KMS-11 (cell line): ENCODE measurements around the gene DHX34.
"Not testable (repeated sequence)": the region's sequence is repeated elsewhere in the genome, so short reads cannot be mapped to it uniquely, and the experiment has no call there.

Source experiments
- H2AFZ ChIP-seq: fragments of 200-600 bp; sonication (generic); 2 replicates; pipeline ENCODE4 v1.6.1; 2016; ENCODE audit warnings: antibody characterized with exemption, mixed run types, low read depth
- H3K27ac ChIP-seq: fragments of 200-600 bp; sonication (generic); 2 replicates; pipeline ENCODE4 v1.6.1; 2016; ENCODE audit warnings: mild to moderate bottlenecking, mixed run types
- H3K27me3 ChIP-seq: fragments of 200-600 bp; sonication (generic); 2 replicates; pipeline ENCODE4 v1.6.1; 2017; ENCODE audit warnings: mild to moderate bottlenecking, low read depth, mixed run types, moderate library complexity; ENCODE audit not compliant: insufficient read depth
- H3K36me3 ChIP-seq: fragments of 200-600 bp; sonication (generic); 2 replicates; pipeline ENCODE4 v1.6.1; 2017; ENCODE audit warnings: mild to moderate bottlenecking, mixed run types; ENCODE audit not compliant: insufficient read depth
- H3K4me1 ChIP-seq: fragments of 200-600 bp; sonication (generic); 2 replicates; pipeline ENCODE4 v1.6.1; 2016; ENCODE audit warnings: mild to moderate bottlenecking, low read depth, mixed run types; ENCODE audit not compliant: poor library complexity, severe bottlenecking
- H3K4me2 ChIP-seq: fragments of 200-600 bp; sonication (generic); 2 replicates; pipeline ENCODE4 v1.7.0; 2016; ENCODE audit warnings: mild to moderate bottlenecking, mixed run types
- H3K4me3 ChIP-seq: fragments of 200-600 bp; sonication (generic); IDR thresholded peaks from 2 replicates; pipeline ENCODE4 v1.6.1; 2017; ENCODE audit warnings: low read depth, low read length, mixed read lengths; ENCODE audit not compliant: insufficient read depth
- H3K79me2 ChIP-seq: fragments of 200-600 bp; sonication (generic); 2 replicates; pipeline ENCODE4 v1.6.1; 2016; ENCODE audit warnings: low read depth, mixed run types; ENCODE audit not compliant: insufficient read depth
- H3K9ac ChIP-seq: fragments of 200-600 bp; sonication (generic); 2 replicates; pipeline ENCODE4 v1.6.1; 2016; ENCODE audit warnings: mild to moderate bottlenecking, mixed run types
- H4K20me1 ChIP-seq: fragments of 200-600 bp; sonication (generic); 2 replicates; pipeline ENCODE4 v1.6.1; 2016; ENCODE audit warnings: mild to moderate bottlenecking, mixed run types; ENCODE audit not compliant: insufficient read depth
- TF ChIP-seq, protein P1 (sequence below): fragments of 200-600 bp; sonication (generic); conservative IDR thresholded peaks from 2 replicates; pipeline ENCODE4 v1.6.1; 2017; ENCODE audit warnings: low read depth, mild to moderate bottlenecking, antibody characterized with exemption, low read length, moderate library complexity, mixed read lengths

Gene DHX34

DNA sequence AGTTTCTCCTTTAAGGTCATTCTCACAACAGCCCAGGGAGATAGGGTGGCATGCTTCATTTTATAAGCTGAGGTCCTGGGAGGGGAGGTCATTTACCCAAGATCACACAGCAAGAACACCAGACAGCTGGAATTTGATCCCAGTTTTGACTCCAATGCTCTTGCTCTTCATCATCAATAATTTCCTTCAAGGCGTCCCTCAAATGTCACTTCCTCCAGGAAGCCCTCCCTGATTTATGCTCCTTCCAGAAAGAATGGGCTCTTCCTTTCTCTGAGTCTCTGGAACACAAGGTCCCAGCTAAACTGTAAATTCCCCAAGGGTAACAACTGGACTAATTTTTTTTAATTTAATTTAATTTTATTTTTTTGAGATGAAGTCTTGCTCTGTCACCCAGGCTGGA is 4.7 kb upstream of the DHX34 start:
- Histone ChIP-seq H4K20me1 (no peaks in the 10 kb centered on the region), H3K79me2 (0 out of 2 replicates have a peak, but pooled peaks cover 2% of the 10 kb centered on the region), H3K9ac (no peak overlapping the region), H3K4me2 (no peak overlapping the region), H3K36me3 (no peaks in the 10 kb centered on the region), H3K4me3 (no peak overlapping the region), H3K27me3 (peaks cover 15% of the 10 kb centered on the region; the same call in 1 of the 2 replicates), H3K27ac (no peak overlapping the region), H2AFZ (no peak overlapping the region), H3K4me1 (peaks cover 6% of the 10 kb centered on the region)
- TF ChIP-seq, protein P1, sequence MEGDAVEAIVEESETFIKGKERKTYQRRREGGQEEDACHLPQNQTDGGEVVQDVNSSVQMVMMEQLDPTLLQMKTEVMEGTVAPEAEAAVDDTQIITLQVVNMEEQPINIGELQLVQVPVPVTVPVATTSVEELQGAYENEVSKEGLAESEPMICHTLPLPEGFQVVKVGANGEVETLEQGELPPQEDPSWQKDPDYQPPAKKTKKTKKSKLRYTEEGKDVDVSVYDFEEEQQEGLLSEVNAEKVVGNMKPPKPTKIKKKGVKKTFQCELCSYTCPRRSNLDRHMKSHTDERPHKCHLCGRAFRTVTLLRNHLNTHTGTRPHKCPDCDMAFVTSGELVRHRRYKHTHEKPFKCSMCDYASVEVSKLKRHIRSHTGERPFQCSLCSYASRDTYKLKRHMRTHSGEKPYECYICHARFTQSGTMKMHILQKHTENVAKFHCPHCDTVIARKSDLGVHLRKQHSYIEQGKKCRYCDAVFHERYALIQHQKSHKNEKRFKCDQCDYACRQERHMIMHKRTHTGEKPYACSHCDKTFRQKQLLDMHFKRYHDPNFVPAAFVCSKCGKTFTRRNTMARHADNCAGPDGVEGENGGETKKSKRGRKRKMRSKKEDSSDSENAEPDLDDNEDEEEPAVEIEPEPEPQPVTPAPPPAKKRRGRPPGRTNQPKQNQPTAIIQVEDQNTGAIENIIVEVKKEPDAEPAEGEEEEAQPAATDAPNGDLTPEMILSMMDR, result no peak

DNA sequence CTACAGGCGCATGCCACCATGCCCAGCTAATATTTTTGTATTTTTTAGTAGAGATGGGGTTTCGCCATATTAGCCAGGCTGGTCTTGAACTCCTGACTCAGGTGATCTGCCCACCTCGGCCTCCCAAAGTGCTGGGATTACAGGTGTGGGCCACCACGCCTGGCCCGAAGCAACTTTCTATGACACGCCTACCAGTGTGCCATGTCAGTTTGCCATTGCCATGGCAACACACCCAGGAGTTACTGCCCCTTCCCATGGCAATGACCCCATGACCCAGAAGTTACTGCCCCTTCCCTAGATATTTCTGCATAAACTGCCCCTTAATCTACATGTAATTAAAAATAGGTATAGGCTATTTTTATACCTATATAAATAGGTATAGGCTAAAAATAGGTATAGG is 3.1 kb upstream of the DHX34 start:
- H3K4me2 ChIP-seq, H3K36me3 ChIP-seq, H3K9ac ChIP-seq, H3K27ac ChIP-seq, H4K20me1 ChIP-seq, H2AFZ ChIP-seq, H3K4me3 ChIP-seq: not testable (repeated sequence)
- H3K79me2 ChIP-seq, result peaks cover 16% of the 10 kb centered on the region; the same call in 1 of the 2 replicates
- peaks cover 11% of the 10 kb centered on the region; the same call in 1 of the 2 replicates for H3K27me3 ChIP-seq
- H3K4me1 ChIP-seq, result peaks cover 17% of the 10 kb centered on the region

DNA sequence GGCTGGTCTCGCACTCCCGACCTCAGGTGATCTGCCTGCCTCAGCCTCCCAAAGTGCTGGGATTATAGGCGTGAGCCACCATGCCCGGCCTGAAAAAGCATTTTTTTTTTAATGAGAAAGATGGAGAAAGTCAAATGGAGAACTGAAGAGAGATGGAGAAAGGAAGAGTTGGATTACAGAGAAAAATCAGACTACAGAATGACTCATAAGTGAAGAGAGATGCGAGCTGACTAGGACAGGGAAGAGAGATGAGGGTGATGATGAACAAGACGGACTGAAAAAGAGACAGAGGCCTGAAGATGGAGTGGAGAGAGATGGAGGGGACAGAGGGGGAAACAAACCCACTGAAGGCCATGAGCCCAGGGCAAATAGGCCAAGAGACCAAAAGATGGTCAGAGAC is 1.5 kb downstream of the DHX34 start:
- Histone ChIP-seq H3K27ac (no peak overlapping the region), H3K4me2 (peak overlapping the region; percentile 77)

DNA sequence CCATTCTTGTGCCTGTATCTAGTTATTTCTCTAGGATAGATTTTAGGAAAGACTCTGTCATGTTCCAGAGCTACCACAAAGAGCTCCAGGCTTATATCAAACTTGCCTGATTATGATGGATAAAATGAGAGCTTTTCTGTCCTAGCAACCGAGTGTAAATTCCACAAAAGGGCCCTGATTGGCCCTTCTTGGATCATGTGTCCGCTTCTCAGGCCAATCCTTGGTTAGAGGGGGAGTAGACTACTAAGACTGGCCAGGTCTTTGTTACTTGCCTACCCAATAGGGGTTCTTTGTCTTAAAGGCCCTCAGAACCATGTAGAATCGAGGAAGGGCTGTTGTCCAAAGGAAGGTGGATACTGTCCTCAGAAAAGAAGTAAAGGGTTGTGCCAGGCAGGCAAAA is 2.4 kb downstream of the DHX34 start:
- Histone ChIP-seq H3K36me3 (peaks cover 10% of the 10 kb centered on the region; the same call in 1 of the 2 replicates), H3K4me1 (peaks cover 17% of the 10 kb centered on the region), H3K4me3 (no peak overlapping the region), H2AFZ (no peak overlapping the region), H3K27me3 (0 out of 2 replicates have a peak, but pooled peaks cover 4% of the 10 kb centered on the region), H3K27ac (no peak overlapping the region), H4K20me1 (no peaks in the 10 kb centered on the region), H3K4me2 (no peak overlapping the region), H3K79me2 (peaks cover 20% of the 10 kb centered on the region; the same call in 1 of the 2 replicates), H3K9ac (no peak overlapping the region)
- TF ChIP-seq, protein P1, result no peak

More for the DNA sequence above, 1.5 kb downstream of the DHX34 start:
- Histone ChIP-seq H2AFZ (no peak overlapping the region), H3K9ac (no peak overlapping the region), H3K79me2 (peaks cover 20% of the 10 kb centered on the region; the same call in 1 of the 2 replicates), H3K27me3 (0 out of 2 replicates have a peak, but pooled peaks cover 4% of the 10 kb centered on the region), H3K36me3 (peaks cover 5% of the 10 kb centered on the region; the same call in 1 of the 2 replicates), H4K20me1 (no peaks in the 10 kb centered on the region), H3K4me1 (peaks cover 17% of the 10 kb centered on the region), H3K4me3 (no peak overlapping the region)
- TF ChIP-seq, protein P1, result no peak

DNA sequence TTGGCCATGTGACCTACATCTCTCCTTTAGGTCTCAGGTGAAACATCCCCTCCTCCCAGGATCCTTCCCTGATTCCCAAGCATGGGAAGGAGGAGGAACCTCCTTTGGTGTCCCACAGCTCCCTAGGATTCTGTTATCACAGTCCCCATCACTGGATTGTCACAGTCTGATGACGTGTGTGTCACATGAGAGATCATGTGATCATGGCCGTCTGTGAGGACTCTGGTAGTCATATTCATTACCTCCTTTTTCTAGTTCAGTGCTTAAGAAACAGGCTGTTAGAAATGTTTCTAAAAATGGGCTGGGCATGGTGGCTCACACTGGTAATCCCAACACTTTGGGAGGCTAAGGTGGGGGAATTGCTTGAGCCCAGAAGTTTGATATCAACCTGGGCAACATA is 3.0 kb downstream of the DHX34 start:
- peaks cover 15% of the 10 kb centered on the region; the same call in 1 of the 2 replicates for H3K36me3 ChIP-seq
- no peak overlapping the region for H3K4me3 ChIP-seq
- H2AFZ ChIP-seq, result no peak overlapping the region
- TF ChIP-seq, protein P1, result no peak
- H3K4me2 ChIP-seq, result no peak overlapping the region
- no peaks in the 10 kb centered on the region for H3K27me3 ChIP-seq
- no peak overlapping the region for H3K27ac ChIP-seq
- peaks cover 20% of the 10 kb centered on the region; the same call in 1 of the 2 replicates for H3K79me2 ChIP-seq
- H3K9ac ChIP-seq, result no peak overlapping the region
- H4K20me1 ChIP-seq, result no peaks in the 10 kb centered on the region
- H3K4me1 ChIP-seq, result peaks cover 17% of the 10 kb centered on the region
